Kidney tubule cell (primary cell): Measurements from ENCODE around the gene GALNT2.

Experiments used
- DNase-seq: peaks from one replicate; pipeline ENCODE4 v3.0.0-alpha.2; 2018; ENCODE audit warnings: low spot score

Gene GALNT2

DNA sequence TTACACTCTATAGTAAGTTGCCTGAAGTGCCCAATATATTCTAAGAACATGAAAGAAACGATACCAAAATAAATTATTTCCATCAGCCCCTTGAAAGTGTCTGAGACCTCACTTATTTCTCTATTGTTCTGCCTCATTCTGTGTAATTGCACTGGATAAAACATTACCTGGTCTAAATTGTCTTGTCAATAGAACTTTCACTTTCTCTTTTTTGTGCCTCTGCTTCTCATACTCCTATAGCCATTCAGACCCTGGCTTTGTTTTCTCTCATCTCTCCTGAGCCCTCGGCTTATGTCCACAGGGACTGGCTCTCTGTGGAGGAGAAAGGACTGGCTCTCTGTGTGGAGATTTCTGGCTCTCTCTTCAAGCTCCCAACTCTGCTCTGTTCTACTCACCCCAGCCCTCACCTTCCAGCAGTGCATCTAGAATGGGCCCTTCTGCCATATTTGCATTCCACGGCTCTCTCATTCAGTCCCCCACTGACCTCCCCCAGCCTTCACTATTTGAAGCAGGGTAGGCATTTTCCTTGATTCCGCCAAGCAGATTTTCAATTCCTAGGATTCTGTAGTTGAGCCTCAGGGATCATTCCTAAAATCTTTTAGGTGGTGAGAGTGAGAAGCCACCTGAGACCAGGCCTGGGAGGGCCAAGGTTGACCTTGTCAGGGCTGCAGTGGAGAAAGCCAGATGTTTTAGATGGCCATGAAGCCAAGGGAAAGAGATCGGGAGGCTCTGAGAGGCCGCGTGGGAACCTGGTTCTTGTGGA is 15.9 kb upstream of the GALNT2 start:
- DNase-seq = no peak

DNA sequence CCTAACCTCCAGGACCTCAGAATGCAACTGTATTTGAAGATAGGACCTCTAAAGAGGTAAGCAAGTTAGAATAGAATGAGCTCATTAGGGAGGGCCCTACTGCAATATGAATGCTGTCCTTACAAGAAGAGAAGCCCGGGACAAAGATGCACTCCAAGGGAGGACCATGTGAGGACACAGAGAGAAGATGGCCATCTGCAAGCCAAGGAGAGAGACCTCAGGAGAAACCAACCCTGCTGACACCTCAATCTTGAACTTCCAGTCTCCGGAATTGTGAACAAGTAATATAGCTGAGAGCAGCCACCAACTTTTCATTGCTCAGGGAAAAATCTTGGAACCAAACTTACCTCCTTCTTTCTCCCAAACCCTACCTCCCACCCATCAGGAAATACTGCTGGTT is 15.0 kb upstream of the GALNT2 start:
- no peak for DNase-seq

DNA sequence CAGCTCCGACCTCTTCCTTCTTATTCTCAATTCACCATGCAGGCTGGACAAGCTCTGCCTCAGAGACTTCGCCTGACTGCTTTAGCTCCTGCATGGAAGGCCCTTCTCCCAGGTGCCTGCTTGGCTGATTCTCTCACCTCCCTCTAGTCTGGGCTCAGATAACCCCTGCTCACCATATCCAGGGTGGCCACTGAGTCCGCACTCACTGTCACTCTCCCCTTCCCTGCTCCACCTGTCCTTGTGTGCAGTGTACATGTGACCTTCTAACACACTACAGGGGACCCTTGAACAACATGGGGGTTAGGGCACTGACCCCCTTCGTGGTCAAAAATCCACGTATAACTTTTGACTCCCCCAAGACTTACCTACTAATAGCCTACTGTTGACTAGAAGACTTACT is 14.4 kb upstream of the GALNT2 start:
- DNase-seq = no peak

DNA sequence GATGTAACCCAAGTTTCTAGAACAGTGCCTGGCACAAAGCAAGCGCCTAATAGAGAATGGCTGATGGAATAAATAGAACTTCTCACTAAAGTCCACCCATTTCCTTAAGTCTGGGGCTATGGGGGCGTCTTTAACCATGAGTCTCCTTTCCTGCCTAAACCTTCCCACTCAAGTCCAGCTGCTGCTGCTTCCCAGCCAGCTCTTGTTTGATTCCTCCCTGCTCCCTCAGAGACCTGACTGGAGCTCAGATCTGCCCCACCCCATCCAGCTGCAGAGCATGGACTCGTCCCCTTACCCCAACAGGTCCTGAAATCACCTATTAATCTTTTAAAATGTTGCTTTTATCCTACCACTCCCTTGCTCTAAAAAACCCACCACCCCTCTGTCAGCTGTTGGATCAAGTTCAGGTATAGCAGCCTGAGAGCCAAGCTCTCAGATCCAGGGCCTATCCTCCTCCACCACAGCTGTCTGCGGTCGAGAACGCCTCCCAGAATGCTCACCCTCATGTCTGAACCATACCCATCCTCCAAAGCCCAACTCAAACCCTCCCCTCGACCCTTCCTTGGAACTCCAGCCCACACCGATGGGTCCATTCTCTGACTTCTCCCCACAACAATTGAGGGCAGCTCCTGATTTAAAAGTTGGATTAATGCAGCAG is 12.8 kb upstream of the GALNT2 start:
- DNase-seq = no peak

GRCh38 chr1:230056098-230056497 is 10.9 kb upstream of the GALNT2 start:
- DNase-seq = no peak

DNA sequence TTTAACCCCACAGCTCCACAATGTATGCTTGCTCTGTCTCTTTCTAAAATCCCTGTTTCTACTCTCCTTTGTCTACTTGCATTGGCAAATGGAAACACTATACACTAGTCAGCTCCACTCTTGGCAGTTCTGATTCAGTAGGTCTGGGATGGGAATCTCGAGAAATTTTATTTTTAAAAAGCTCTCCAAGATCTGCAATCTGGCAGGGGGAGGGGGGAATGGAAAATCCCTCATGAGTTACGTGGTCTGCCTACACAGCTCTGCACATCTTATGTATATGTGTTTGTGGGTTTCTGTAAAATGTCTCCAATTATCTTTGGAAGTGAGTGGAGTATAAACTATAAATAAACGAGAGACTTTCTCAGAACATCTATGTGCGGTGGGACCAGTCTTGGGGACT is 9.9 kb upstream of the GALNT2 start:
- DNase-seq = no peak

GRCh38 chr1:230057681-230058565 is 9.1 kb upstream of the GALNT2 start:
- no peak for DNase-seq

DNA sequence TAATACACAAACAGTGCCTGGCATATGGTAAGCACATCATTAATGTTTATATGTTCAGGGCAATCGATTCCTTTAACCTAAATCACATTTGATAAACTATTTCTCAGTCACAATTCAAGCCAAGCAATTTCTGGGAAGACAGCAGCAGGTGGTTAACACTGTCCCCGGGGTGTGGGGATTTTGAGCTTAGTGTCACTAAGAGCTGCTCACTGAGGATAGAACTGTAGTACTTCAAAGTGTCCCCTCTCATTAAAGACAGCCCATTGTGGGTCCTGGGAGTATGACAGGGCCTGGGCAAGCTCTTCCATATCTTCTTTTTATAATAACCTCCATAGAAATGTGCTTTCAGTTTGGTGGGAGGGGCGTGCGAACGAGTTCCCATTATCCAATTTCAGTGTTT is 8.4 kb upstream of the GALNT2 start:
- DNase-seq = no peak

DNA sequence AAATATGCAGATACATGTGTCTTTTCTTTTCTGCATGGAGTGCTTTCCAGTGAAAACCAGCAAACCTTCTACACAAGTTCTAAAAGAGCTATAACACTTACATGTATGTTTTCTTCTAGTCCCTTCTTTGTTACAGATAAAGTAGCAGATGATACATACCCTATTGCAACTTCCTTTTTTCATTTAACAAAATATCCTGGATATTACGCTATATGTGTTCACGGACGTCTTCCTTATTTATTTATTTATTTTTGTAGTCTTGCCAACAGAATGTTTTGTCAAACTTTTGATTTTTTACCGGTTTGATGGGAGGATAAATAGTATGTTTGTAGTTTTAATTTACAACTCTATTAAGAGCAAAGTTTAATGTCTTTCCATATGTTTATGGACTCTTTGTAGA is 5.2 kb upstream of the GALNT2 start:
- no peak for DNase-seq

DNA sequence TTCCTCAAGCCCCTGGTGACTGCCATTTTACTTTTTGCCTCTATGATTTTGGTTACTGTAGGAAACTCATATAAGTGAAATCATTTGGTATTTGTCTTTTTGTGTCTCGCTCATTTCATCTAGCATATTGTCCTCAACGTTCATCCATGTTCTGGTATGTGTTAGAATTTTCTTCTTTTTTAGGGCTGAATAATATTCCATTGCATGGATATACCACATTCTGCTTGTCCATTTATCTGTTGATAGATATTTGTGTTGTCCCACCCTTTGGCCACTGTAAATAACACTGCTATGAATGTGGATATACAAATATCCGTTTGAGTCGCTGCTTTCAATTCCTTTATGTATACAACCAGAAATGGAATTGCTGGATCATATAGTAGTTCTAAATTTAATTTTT is 4.5 kb upstream of the GALNT2 start:
- DNase-seq = no peak

GRCh38 chr1:230064283-230064682 is 2.8 kb upstream of the GALNT2 start:
- DNase-seq = peak; percentile 30

DNA sequence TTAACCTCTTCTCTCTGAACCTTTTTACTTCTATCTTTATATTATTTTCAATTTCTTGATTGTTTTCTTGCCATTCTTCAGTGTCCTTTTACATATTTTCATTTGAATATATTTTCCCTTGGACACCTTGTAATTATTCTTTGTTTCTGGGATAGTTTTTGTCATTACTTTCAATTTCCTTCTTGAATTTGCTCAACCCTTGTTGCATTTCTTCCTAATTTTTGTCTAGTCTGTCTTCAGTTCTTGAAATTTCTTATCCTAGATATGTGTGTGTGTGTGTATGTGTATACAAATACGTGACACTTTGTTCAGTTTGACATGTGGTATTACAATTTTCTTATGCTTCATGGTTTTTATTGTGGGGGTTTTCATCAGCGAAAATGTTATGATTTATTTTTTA is 1.9 kb upstream of the GALNT2 start:
- DNase-seq = no peak

GRCh38 chr1:230065571-230065970 is 1.5 kb upstream of the GALNT2 start:
- DNase-seq = no peak

DNA sequence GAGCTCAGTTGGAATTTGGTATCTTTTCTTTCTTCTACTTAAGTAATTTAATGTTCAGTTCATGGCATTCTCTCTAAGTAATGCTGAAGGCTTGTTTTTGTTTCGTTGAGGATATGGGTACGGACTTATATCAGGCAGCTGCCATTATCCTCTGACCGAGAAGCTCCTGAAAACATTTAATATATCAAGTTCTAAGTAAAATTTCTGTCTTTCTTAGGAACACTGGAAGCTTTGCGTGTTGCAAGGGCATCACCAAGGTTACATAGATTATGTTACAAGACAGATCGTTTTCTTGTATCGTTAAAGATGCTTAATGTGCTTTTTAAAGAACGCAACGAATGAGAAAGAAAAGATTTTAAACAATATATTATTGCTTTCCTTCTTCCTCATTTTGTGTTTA is 1.0 kb upstream of the GALNT2 start:
- DNase-seq = no peak

DNA sequence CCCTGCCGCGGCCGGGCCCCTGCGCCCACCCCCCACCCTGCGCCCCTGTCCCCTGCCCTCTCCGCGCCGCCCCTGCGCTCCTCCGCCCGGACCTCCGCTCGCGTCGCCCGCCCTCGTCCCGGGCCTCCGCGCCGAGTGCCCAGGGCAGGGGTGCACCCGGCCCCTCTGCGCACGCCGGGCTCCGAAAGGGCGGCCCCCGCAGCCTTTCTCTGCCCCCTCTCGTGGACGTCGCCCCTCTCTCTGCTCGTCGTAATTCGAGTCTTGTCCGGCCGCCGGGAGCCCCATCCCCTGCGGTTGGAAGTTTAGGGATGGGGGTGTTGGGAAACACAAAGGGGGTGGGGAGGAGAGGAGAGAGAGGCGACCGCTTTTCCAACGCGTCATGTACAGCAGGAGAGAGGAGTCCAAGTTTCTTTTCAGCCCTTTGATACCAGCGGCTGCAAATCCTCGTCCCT is 407 bp downstream of the GALNT2 start:
- no peak for DNase-seq

DNA sequence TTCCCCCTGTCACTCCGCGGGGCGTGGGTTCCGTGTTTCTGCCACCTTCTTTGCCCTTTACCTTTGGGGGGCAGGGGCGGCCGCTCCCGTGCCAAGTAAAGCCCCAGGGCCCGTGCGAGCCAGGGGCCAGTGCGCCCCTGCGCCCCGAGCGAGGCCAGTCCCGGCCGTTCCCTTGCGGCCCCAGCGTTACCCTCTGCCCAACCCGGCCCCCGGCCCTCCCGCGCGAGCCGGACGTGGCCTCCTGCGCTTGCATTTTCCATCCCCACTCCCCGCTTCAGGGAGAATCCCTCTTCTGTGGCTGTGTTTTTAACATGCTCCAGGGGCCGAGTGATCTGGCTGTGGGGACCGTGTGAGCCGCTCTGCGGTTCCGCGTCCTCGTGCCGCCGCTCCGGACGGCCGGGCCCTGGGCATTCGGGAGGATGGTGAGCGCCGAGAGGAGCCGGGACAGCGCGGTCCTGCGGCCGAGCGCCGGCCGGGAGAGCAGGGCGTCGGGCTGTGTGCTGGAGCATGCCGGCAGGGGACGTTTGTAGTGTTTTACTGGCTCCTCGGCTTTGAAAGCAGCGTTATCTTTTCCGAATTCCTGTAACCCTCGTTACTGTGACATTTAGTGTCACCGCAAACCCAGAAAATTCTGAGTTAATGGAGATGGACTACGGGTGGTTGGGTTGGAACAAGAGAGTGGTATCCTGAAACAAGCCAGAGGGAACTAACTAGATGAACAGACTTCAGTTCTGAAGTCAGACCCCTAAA is 1.0 kb downstream of the GALNT2 start:
- DNase-seq = peak; percentile 51

DNA sequence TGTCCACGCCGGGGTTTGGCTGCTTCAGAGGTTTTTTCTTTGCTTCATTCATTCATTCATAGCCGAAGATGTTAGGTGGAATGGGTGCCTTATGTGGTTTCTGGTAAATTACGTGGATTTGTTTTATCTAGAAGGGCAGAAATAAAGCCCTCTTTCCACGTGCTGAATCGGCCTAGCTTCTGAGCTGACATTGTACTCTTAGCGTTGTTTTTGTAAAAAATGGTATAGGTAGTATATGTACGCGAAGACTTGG is 1.5 kb downstream of the GALNT2 start:
- no peak for DNase-seq

- DNase-seq = no peak
Observed at GRCh38 chr1:230068952-230069684, 2.1 kb downstream of the GALNT2 start.

- peak; percentile 47 for DNase-seq
Observed at GRCh38 chr1:230069796-230070195, 2.8 kb downstream of the GALNT2 start.

DNA sequence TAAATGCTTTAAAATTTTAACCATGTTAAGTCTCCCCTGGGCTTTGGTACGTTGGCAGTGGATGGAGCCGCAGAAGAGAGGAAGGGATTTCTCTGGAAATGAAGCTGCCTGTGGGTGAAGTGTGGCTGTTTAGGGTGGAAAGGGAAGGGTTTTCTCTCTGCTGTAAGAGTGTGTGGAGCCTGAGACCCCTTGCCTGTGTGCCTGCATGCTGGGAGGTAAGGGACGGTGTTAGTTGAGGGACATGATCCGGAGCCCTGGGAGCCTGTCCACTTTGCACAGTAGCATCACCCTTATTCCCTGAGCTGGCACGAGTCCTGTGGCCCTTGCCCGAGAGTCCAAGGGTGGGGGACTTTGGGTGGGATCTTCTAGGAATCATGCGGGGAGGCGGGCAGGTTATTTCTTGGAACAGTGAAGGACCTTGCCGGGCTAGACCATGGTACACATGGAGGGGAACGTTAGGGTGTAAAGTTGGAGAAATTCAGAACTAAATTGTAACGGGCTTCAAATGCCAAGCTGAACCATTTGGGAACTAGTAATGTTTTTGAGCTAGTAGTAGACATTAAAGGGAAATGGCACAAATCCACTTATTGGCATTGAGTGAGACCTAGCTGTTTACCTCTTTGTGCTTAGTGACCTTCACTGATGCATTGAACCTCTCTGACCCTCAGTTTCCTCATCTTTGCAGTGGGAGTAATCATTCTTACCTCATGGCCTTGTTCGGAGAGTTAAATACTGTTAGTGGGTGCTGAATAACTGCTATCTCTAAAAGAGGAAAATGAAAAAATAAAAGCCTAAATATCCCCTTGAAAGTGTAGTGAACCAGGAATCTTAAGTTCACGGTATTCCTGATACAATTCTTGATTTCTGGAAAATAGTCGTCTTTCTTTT is 3.5 kb downstream of the GALNT2 start:
- no peak for DNase-seq

- no peak for DNase-seq
Observed at GRCh38 chr1:230071316-230071715, 4.3 kb downstream of the GALNT2 start.
